Anterior cingulate cortex (tissue), 58 donors: ENCODE results near the gene UGT1A1.

Experiments used
- DNase-seq, 58 donors: peaks; one replicate each; lab custom pipeline; 2025; lab: John Stamatoyannopoulos, UW

UGT1A1 gene

GRCh38 chr2:233756429-233757081, 3.5 kb upstream of the UGT1A1 start:
- DNase-seq: no peak

- DNase-seq: no peak
Measured at GRCh38 chr2:233758141-233758540, 1.9 kb upstream of the UGT1A1 start.

- DNase-seq: no peak
Measured at GRCh38 chr2:233758849-233759248, 1.2 kb upstream of the UGT1A1 start.

- DNase-seq: no peak
Measured at GRCh38 chr2:233761040-233761769, 1.1 kb downstream of the UGT1A1 start.

- DNase-seq: no peak
Measured at GRCh38 chr2:233764264-233764663, 4.2 kb downstream of the UGT1A1 start.

- no peak for DNase-seq
Measured at GRCh38 chr2:233764761-233765160, 4.7 kb downstream of the UGT1A1 start.

GRCh38 chr2:233766416-233766815, 6.3 kb downstream of the UGT1A1 start:
- DNase-seq: no peak

- no peak for DNase-seq
Measured at GRCh38 chr2:233768076-233768475, 8.0 kb downstream of the UGT1A1 start.

GRCh38 chr2:233769260-233769659, 9.2 kb downstream of the UGT1A1 start:
- DNase-seq: no peak

GRCh38 chr2:233772153-233772552, 12.1 kb downstream of the UGT1A1 start:
- no peak for DNase-seq

GRCh38 chr2:233772583-233772982, 12.5 kb downstream of the UGT1A1 start:
- DNase-seq: no peak

- DNase-seq: no peak
Measured at GRCh38 chr2:233773854-233774253, 13.8 kb downstream of the UGT1A1 start.

GRCh38 chr2:233775414-233775813, 15.3 kb downstream of the UGT1A1 start:
- DNase-seq: no peak

GRCh38 chr2:233778030-233778429, 18.0 kb downstream of the UGT1A1 start, which contains the start of gene MROH2A:
MROH2A (plus strand) TSS chr2:233778330; CDS start chr2:233779359, 1,029 bp downstream.
- DNase-seq: no peak

GRCh38 chr2:233779722-233780121, 19.7 kb downstream of the UGT1A1 start:
- DNase-seq: no peak

GRCh38 chr2:233780771-233781170, 20.7 kb downstream of the UGT1A1 start:
- no peak for DNase-seq

- DNase-seq: no peak
Measured at GRCh38 chr2:233789554-233789953, 29.5 kb downstream of the UGT1A1 start.

GRCh38 chr2:233791151-233791882, 31.2 kb downstream of the UGT1A1 start:
- DNase-seq: no peak

- DNase-seq: no peak
Measured at GRCh38 chr2:233791883-233792329, 31.8 kb downstream of the UGT1A1 start.

- DNase-seq: no peak
Measured at GRCh38 chr2:233792720-233793119, 32.6 kb downstream of the UGT1A1 start.

GRCh38 chr2:233793465-233794127, 33.5 kb downstream of the UGT1A1 start:
- DNase-seq: no peak
